Coronary artery (tissue), 2 donors: ENCODE measurements around the gene PRAMEF1.

Experiments
- DNase-seq: peaks from one replicate; pipeline ENCODE4 v3.0.0-alpha.2; 2017; ENCODE audit warnings: low spot score
- H3K27ac ChIP-seq, 2 donors: fragments of 200-600 bp; sonication (generic); one replicate each; pipeline ENCODE4 v1.5.1; 2016 to 2019
- H3K4me3 ChIP-seq: fragments of 200-600 bp; sonication (generic); 2 replicates; pipeline ENCODE4 v1.5.1; 2016; ENCODE audit warnings: mild to moderate bottlenecking, moderate library complexity
- TF ChIP-seq, protein P1 (sequence below): fragments of 200-600 bp; sonication (generic); IDR thresholded peaks from one replicate; pipeline ENCODE4 v1.5.1; 2019; ENCODE audit warnings: antibody characterized with exemption

The PRAMEF1 gene

GRCh38 chr1:12769031-12769430 is 22.2 kb upstream of the PRAMEF1 start:
- DNase-seq: no peak
- Histone ChIP-seq H3K27ac (no peak overlapping the region), H3K4me3 (no peak overlapping the region)
- TF ChIP-seq, protein P1, sequence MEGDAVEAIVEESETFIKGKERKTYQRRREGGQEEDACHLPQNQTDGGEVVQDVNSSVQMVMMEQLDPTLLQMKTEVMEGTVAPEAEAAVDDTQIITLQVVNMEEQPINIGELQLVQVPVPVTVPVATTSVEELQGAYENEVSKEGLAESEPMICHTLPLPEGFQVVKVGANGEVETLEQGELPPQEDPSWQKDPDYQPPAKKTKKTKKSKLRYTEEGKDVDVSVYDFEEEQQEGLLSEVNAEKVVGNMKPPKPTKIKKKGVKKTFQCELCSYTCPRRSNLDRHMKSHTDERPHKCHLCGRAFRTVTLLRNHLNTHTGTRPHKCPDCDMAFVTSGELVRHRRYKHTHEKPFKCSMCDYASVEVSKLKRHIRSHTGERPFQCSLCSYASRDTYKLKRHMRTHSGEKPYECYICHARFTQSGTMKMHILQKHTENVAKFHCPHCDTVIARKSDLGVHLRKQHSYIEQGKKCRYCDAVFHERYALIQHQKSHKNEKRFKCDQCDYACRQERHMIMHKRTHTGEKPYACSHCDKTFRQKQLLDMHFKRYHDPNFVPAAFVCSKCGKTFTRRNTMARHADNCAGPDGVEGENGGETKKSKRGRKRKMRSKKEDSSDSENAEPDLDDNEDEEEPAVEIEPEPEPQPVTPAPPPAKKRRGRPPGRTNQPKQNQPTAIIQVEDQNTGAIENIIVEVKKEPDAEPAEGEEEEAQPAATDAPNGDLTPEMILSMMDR: no peak

DNA sequence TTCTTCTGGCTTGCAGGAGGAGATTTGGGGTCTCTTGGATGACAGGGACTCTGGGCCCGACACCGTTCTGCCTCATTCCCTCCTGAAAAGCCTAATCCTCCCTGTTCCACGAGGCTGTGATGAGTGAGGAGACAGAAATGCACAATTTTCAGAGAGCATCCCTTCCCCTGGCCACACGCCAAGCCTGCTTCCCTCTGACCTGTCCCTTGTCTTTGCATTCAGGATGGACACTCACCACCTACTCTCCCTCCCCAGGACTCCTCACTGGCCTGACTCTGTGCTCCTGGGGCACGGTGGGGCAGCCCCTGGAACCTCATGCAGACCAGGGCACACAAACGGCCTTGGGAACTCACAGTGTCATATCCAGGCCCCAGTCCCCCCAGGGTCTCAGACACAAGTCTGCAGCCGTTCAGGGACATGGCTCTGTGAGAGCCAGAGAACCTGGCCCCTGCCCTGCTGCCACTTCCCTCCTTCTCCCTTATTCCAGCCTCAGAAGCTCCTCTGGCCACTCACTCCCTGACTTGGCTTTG is 21.2 kb upstream of the PRAMEF1 start:
- Histone ChIP-seq H3K27ac (no peak overlapping the region), H3K4me3 (no peak overlapping the region)
- no peak for DNase-seq
- TF ChIP-seq, protein P1: no peak

GRCh38 chr1:12770620-12771019 is 20.6 kb upstream of the PRAMEF1 start:
- TF ChIP-seq, protein P1: no peak
- DNase-seq: no peak
- H3K4me3 ChIP-seq: no peak overlapping the region
- H3K27ac ChIP-seq: no peak overlapping the region

GRCh38 chr1:12771186-12771585 is 20.0 kb upstream of the PRAMEF1 start:
- TF ChIP-seq, protein P1: no peak
- DNase-seq: no peak
- H3K4me3 ChIP-seq: no peak overlapping the region
- no peak overlapping the region for H3K27ac ChIP-seq

GRCh38 chr1:12772520-12772919 is 18.7 kb upstream of the PRAMEF1 start:
- Histone ChIP-seq H3K27ac (no peak overlapping the region), H3K4me3 (no peak overlapping the region)
- no peak for DNase-seq
- TF ChIP-seq, protein P1: no peak

- Histone ChIP-seq H3K27ac (no peak within 1 kb of the TSS), H3K4me3 (no peak within 1 kb of the TSS)
- TF ChIP-seq, protein P1: no peak
- DNase-seq: no peak
Measured at GRCh38 chr1:12773438-12773837, 17.8 kb upstream of the PRAMEF1 start, which contains the start of gene PRAMEF12. Gene PRAMEF12, plus strand, starts transcription at chr1:12773738. Its CDS starts 1,130 bp downstream, at chr1:12774868.

DNA sequence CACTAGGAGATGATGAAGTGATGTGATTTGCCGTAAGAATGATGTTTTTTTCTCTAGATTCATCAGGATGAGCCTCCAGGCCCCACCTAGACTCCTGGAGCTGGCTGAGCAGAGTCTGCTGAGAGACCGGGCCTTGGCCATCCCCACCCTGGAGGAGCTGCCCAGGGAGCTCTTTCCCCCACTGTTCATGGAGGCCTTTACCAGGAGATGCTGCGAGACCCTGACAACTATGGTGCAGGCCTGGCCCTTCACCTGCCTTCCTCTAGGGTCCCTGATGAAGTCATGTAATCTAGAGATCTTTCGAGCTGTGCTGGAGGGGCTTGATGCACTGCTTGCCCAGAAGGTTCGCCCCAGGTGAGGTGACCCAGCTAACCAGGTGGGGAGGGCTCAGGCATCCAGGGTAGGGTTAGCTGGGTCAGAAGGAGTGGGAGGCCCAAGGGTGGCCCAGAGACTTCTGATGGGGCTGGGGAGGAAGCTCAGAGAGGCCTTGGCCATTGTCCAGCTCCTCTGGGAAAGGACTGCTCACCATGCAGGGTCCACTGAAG is 16.3 kb upstream of the PRAMEF1 start:
- TF ChIP-seq, protein P1: no peak
- no peak overlapping the region for H3K27ac ChIP-seq
- no peak for DNase-seq
- no peak overlapping the region for H3K4me3 ChIP-seq
